ENCODE data around the gene USPL1.

- TF ChIP-seq, protein P1, sequence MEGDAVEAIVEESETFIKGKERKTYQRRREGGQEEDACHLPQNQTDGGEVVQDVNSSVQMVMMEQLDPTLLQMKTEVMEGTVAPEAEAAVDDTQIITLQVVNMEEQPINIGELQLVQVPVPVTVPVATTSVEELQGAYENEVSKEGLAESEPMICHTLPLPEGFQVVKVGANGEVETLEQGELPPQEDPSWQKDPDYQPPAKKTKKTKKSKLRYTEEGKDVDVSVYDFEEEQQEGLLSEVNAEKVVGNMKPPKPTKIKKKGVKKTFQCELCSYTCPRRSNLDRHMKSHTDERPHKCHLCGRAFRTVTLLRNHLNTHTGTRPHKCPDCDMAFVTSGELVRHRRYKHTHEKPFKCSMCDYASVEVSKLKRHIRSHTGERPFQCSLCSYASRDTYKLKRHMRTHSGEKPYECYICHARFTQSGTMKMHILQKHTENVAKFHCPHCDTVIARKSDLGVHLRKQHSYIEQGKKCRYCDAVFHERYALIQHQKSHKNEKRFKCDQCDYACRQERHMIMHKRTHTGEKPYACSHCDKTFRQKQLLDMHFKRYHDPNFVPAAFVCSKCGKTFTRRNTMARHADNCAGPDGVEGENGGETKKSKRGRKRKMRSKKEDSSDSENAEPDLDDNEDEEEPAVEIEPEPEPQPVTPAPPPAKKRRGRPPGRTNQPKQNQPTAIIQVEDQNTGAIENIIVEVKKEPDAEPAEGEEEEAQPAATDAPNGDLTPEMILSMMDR (IDR thresholded peaks at IDR 0.05) = no peak
- no peak for TF ChIP-seq POLR2A (IDR thresholded peaks at IDR 0.05)
Observed at GRCh38 chr13:30685987-30686386, 68.3 kb downstream of the USPL1 start.
